Measurements from ENCODE around the gene RFX3. TPM values are rescaled to one million over a fixed set of nuclear protein-coding genes. Genes with fewer than 3 reads are reported as not detected.
A peak's percentile ranks its signal among the peaks of the same experiment; 100 is the strongest.

The RFX3 gene
- total RNA-seq (2014; rRNA removed; shearing (Covaris generic)): 12.6 and 19.1 TPM in 2 replicates

DNA sequence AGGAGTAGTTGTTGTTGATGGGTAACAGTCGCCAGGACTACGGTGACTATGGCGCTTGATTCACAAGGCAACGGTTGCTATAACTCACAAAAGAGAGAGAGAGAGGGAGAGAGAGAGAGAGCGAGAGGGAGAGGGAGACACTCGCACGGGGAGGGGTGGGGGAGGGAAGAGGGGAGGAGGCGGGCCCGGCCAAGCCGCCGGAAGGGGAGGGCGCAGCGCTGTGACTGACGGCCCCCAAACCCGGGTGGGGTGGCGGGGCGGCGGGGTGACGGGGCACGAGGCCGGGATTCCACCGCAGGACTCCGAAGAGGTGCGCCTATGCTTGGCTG lies at the start of gene RFX3:
TSS of gene RFX3 (minus strand) at position 166 of the 329 bp plus-strand sequence. CDS start 130,413 bp downstream, outside the sequence.
- peak; percentile 95 for DNase-seq (ENCODE audit: low spot score)
- in situ Hi-C loops (cut with HindIII; ENCODE audit: low sequenced_read_pairs): no loop called here

DNA sequence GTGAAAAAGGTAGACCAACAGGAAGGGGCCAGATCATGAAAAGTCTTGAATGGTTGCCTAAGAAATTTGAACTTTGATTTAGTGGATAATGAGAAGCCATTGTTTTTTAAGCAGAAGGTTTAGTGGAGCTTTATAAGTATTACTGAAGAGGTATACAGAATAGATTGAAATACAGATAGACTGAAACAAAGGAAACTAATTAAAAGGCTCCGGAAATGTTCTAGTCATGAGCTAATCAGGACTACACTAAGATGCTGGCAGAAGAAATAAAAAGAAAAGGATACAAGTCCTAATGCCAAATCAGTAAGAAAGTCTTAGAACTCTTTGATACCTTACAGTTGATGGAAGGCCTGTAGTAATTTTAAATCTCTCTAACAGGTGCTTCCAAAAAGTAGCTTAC lies 45.7 kb upstream of the RFX3 start:
- no peak for DNase-seq (ENCODE audit: low spot score)
- in situ Hi-C loops (cut with HindIII; ENCODE audit: low sequenced_read_pairs): no loop called here

GRCh38 chr9:3569529-3569928 lies 43.7 kb upstream of the RFX3 start:
- in situ Hi-C loops (cut with HindIII; ENCODE audit: low sequenced_read_pairs): no loop called here
- no peak for DNase-seq (ENCODE audit: low spot score)

- in situ Hi-C loops (cut with HindIII; ENCODE audit: low sequenced_read_pairs): no loop called here
These were observed 42.2 kb upstream of the RFX3 start for GRCh38 chr9:3567988-3568387.

DNA sequence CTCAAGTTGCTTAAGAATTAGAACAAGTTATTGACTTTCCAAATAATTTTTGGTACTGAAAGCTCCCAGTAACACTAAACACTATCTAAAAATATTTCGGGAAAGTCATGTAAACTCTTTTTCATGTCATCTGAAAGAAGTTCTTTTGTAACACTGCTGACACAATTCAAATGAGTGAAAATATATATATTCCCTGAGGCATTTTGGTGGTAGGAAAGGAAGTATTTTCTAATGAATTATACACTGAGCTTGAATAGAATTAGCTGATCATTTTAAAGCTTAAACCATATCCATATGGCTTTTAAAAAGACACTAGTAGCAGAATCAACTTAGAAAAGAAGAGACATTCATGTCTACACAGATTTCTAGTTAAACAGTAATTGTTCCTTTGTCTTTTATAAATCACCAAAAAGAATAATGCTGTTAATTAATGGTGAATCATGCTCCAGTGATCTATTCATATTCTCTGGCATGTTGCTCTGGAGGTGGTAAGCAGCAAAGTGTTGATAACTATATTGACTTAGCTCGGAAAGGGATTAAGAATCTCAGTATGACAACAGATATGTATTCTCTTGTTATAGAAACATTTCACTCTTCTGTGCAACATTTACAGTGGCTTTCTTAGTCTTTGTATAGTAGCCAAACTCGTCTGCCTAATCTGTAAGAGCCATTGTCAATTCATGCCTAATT lies 27.4 kb upstream of the RFX3 start:
- in situ Hi-C loops (cut with HindIII; ENCODE audit: low sequenced_read_pairs): no loop called here
- no peak for DNase-seq (ENCODE audit: low spot score)

More at GRCh38 chr9:3567988-3568387, 42.2 kb upstream of the RFX3 start:
- no peak for DNase-seq (ENCODE audit: low spot score)

DNA sequence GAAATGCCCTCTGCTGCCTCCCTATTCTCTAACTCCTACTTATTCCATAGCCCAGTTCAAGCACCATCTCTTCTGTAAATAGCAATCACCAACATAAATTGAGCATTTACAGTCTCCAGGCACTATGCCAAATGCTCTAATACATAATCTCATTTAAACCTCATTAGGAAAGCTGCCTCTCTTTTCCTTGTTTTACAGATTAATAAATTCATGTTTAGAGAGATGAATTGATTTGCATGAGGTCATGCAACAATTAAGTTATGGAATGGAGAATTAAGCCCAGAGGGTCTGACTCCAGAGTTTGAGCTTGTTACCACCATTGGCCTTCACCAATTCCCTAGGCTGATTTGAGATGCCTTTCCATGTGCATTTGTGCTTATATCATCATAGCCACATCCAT lies 23.4 kb upstream of the RFX3 start:
- DNase-seq (ENCODE audit: low spot score): no peak
- in situ Hi-C loops (cut with HindIII; ENCODE audit: low sequenced_read_pairs): no loop called here

- in situ Hi-C loops (cut with HindIII; ENCODE audit: low sequenced_read_pairs): no loop called here
These were observed 22.8 kb upstream of the RFX3 start for GRCh38 chr9:3548648-3549047.

DNA sequence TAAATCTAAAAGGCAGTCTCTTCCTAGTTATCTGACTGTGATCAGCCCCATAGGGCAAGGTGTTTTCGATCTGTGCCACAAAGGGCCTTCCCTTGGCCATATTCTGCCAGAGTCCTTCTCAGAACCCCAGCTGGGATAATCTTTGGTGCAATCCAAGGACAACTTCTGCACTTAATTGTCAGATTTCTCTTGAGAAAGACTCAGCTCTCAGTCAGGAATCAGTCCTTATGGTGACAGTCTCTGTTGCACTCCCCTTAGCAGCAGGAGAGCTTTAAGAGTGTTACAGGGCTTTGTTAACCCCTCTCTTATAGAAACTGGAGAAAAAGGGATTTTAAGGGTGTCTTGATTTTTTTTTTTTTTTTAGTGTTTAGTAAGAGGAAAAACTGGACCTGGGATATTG lies 15.4 kb upstream of the RFX3 start:
- in situ Hi-C loops (cut with HindIII; ENCODE audit: low sequenced_read_pairs): no loop called here

More at GRCh38 chr9:3548648-3549047, 22.8 kb upstream of the RFX3 start:
- no peak for DNase-seq (ENCODE audit: low spot score)

GRCh38 chr9:3534614-3535404 lies 9.0 kb upstream of the RFX3 start:
- DNase-seq (ENCODE audit: low spot score): no peak
- in situ Hi-C loops (cut with HindIII; ENCODE audit: low sequenced_read_pairs): no loop called here

More for the DNA sequence above, 15.4 kb upstream of the RFX3 start:
- no peak for DNase-seq (ENCODE audit: low spot score)

- in situ Hi-C loops (cut with HindIII; ENCODE audit: low sequenced_read_pairs): no loop called here
- DNase-seq (ENCODE audit: low spot score): no peak
These were observed 6.4 kb upstream of the RFX3 start for GRCh38 chr9:3532158-3532557.

DNA sequence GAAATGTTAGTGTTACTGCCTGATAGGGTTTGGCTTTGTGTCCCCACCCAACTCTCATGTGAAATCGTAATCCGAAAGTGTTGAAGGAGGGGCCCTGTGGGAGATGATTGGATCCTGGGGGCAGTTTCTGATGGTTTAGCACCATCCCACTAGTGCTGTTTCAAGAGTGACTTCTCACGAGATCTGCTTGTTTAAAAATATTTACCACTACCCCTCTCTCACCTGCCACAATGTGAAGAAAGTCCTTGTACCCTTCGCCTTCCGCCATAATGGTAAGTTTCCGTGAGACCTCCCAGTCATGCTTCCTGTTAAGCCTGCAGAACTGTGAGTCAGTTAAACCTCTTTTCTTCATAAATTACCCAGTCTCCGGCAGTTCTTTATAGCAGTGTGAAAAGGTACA lies 2.6 kb upstream of the RFX3 start:
- in situ Hi-C loops (cut with HindIII; ENCODE audit: low sequenced_read_pairs): no loop called here
- no peak for DNase-seq (ENCODE audit: low spot score)

DNA sequence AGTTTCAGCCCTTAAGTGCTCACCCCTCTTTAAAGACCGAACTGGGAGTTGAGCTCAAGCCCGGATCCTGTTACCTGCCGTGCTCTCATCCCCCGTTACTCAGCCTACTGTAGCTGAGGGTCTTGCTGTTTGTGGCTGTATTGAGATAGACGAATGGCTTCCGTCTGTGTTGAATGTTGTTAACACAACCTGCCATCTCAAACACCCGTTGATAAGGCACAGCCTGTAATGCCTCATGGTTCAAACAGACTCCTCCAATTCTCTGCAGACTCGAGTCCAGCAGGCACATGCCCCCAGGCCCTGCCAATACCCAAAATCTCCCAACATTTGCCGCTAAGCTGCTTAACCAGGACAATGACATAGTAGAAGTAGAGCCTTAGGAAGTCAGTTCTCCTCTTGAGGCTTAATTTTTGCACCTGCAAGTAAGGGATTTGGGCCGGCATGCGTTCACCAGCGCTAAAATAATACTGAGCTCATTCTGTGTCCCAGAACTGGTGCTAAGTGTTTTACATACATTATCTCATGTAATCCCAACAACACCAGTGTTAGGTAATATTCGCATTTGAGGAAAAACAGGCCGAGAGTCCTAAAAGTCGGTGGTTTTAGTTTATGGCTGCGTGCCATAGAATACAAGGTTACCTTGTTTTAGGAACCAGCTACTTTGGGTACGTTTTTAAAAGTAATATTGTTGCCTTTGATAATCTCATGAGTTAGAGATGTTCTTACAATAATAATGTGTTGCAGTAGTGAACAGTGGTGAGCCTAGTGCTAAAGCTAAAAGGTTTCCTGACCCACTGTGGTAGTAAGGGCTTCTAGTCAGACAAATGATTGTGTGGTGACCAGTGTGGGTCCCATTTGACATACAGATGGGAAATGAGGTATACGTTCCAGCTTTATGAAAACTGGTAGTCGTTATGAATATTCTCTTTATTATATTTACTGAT lies 1.5 kb upstream of the RFX3 start:
- in situ Hi-C loops (cut with HindIII; ENCODE audit: low sequenced_read_pairs): no loop called here

DNA sequence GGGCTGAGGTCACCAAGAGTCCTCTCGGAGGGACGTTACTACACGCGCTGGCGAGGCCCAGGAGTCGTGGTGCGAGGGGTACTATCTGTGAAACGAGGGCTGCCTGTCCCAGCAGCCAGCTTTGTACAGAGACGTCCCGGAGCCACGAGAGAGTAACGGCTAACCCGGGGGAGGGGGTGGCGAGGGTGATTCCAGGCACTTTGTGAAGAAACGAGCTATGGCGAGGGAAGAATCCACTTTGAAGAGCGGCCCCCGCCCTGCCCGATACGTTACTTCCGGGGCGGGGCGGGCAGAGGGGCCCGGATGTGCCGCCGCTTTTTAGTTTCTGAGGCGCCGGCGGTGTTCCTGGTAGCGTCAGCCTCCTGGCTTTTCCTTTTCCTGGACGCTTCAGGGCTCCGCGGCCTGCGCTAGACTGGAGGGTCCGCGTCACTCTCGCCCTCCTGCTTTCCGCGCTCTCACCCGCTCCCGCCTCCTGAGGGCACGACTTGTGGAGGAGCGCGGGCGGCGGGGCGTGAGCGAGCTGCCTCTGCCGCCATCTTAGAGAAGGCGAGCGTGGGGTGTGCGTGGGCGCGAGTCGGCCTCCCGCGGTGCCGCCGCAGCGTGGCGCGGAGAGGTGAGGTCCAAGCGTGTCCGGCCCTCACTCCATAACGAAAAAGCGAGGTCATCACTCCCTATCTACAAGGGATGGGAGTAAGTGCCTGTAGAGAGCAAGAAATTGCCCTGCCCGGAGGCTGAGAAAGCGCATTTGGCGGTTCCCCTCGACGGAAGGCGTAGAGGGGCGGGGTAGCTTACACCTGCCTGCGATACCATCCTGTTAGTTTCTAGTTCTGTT lies 580 bp upstream of the RFX3 start:
- in situ Hi-C loops (cut with HindIII; ENCODE audit: low sequenced_read_pairs): no loop called here
- DNase-seq (ENCODE audit: low spot score): peak; percentile 87

More for the DNA sequence above, 1.5 kb upstream of the RFX3 start:
- peak; percentile 62 for DNase-seq (ENCODE audit: low spot score)

DNA sequence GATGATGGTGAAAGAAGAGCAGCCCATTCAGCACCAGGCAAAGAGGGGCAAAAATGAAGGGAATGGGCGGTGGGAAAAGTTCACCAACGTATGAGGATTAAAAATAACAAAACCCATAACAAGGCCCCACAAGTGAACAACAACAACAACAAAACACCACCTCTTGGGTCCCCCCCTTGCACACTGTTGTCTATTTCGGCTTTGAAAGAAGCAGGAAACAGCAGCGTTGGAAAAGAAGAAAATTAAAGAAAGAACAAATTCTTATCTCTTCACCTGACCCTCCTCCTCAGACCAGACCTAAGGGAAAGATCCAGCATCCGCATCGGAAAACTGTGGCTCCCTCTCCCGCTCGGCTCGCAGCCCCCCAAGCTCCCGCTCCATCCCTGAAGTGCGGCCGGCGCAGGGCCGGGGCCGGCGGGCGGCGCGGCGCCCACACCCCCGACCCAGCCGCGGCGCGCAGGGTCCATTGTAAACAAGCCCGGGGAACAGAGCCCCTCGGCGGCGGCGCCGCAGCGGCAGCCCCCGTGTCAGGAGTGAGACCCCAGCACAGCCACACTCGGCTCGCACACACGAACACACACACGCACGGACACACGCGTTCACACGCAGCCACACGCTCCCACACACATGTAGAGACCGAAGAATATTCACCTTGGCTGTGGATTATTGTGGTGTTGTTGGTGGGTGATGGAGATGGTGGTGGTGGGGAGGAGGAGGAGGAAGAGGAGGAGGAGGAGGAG lies 535 bp downstream of the RFX3 start:
- in situ Hi-C loops (cut with HindIII; ENCODE audit: low sequenced_read_pairs): no loop called here
- DNase-seq (ENCODE audit: low spot score): peak; percentile 32

- DNase-seq (ENCODE audit: low spot score): no peak
- in situ Hi-C loops (cut with HindIII; ENCODE audit: low sequenced_read_pairs): no loop called here
These were observed 3.8 kb downstream of the RFX3 start for GRCh38 chr9:3521966-3522365.

- no peak for DNase-seq (ENCODE audit: low spot score)
- in situ Hi-C loops (cut with HindIII; ENCODE audit: low sequenced_read_pairs): no loop called here
These were observed 5.2 kb downstream of the RFX3 start for GRCh38 chr9:3520564-3520963.

- in situ Hi-C loops (cut with HindIII; ENCODE audit: low sequenced_read_pairs): no loop called here
- no peak for DNase-seq (ENCODE audit: low spot score)
These were observed 8.3 kb downstream of the RFX3 start for GRCh38 chr9:3517377-3518048.

Data from G401 (cell line).